Dermis blood vessel endothelial cell (primary cell): ENCODE measurements around the gene MICA. TPM values are rescaled to one million over a fixed set of nuclear protein-coding genes. Genes with fewer than 3 reads are reported as not detected.
"Not testable (repeated sequence)": the region's sequence is repeated elsewhere in the genome, so short reads cannot be mapped to it uniquely, and the experiment has no call there.

Source experiments
- DNase-seq: peaks from one replicate; pipeline ENCODE4 v3.0.0; 2010
- total RNA-seq: library from RNA; depleted of rRNA; stranded (reverse); fragments of >200 nt; gene quantifications from 2 replicates; pipeline ENCODE4 v1.2.3, GENCODE V29; 2014

Gene MICA
- total RNA-seq, 1 donor from 2014 or later: 57.9 TPM

GRCh38 chr6:31383149-31383548, 20.2 kb upstream of the MICA start:
- no peak for DNase-seq

GRCh38 chr6:31385041-31385440, 18.4 kb upstream of the MICA start:
- DNase-seq: no peak

DNA sequence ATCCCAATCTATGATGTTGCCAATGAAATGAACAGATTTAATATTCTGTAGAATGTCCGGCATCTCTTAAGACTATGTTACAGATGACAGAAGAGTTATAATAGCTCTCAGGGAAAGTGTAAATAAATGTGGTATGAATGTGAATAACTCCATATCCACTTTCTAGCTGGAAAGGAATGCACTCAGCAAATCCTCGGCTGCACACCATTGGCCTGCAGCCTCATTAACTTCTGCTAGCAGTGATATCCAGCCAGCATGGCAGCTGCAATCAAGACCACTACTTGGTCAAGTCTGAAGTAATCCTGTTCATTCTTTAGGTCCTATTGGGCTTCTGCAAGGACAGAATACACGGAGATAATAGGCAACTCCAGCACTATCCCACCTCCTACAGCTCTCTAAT, 17.3 kb upstream of the MICA start:
- no peak for DNase-seq

DNA sequence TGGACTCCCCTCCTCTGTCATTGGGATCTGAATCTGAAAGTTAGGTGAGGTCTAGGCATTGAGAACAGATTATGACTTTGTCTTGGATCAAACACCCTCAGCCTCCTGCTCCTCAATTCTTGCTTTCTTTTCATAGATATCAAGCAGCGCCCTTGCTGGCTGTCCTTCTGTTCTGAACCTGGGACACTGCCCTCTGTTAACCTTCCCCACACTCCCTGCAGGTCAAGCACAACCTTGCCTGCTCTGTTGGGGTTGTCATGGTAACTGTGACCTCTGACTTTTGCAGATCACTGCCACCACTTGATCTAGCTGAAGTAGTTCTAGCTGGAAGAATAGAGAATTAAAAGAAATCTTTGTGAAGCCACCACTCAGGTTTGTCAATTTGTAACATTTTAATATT, 16.4 kb upstream of the MICA start:
- DNase-seq: no peak

- not testable (repeated sequence) for DNase-seq
Observed at GRCh38 chr6:31388916-31389801, 14.2 kb upstream of the MICA start.

GRCh38 chr6:31389802-31390132, 13.6 kb upstream of the MICA start:
- DNase-seq: not testable (repeated sequence)

DNA sequence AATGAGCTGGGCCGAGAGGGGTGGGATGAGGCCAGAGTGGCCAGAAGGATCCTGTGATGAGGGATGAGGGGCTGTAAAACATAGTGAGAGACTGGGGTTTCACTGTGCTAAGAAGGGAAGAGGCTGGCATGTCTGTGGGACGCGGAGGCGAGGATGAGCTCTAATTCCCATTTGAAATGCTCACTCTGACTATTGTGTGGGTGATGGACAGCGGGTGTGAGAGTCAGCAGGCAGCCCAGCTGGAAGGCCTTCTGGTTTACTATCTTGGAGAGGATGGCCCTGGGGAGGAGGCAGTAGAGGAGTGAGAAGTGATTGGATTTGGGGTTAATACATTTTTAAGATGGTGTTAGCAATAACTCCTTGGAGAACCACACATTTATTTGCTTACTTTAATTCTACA, 9.5 kb upstream of the MICA start:
- DNase-seq: no peak

DNA sequence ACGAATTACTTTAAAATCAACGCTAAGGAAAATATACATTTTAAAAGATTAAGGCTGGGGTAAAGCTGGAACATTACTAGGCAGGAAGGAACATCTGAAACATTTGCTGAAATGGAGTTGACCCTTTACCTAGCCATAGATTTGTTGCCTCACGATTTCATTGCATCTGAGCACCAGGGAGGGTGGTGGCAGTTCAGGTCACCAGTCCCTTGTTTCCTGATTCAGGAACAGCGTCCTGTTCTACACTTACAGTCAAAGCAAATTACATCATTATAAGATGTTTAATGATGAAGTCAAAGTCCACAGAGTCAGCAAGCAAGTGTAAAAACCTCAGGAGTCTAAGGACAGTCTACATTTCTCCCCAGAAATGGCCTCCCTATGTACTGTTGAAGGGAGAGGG, 9.0 kb upstream of the MICA start:
- DNase-seq: no peak

DNA sequence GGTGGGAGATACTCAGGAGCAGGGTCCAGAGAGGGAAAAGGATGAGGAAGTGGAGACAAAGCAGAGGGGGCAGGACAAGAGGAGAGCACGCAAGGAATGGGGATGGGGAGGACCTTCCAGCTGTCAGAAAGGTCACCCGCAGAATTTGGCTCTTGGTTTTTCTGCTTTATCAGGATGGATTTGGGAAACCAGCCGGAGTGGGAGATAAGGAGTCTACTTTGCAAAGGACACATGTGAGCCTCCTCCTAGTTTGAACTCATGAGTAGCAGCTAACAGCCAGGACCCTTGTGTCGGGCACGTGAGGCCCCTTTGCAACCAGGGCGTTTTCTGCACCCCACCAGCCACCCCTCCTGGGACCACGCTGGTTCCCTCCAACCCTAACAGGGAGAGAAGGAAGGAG, 7.6 kb upstream of the MICA start:
- DNase-seq: no peak

GRCh38 chr6:31396422-31397152, 6.8 kb upstream of the MICA start:
- DNase-seq: peak; percentile 90

DNA sequence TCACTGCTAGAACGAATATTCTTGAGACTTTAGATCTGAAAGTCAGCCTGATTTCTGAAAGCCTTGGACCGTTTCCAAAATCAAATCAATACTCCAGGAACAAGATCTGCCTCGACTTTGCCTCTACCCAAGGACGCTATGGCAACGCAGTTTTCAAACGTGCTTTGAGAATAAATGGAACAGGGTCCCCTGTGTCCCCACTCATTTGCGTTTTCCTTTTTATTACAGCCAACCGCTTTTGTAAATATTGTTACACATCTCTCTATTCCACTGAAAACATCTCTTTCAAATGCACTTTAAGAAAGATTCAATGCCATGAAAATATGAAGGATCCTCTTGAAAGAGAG, 6.3 kb upstream of the MICA start:
- not testable (repeated sequence) for DNase-seq

GRCh38 chr6:31397901-31398525, 5.4 kb upstream of the MICA start:
- no peak for DNase-seq

DNA sequence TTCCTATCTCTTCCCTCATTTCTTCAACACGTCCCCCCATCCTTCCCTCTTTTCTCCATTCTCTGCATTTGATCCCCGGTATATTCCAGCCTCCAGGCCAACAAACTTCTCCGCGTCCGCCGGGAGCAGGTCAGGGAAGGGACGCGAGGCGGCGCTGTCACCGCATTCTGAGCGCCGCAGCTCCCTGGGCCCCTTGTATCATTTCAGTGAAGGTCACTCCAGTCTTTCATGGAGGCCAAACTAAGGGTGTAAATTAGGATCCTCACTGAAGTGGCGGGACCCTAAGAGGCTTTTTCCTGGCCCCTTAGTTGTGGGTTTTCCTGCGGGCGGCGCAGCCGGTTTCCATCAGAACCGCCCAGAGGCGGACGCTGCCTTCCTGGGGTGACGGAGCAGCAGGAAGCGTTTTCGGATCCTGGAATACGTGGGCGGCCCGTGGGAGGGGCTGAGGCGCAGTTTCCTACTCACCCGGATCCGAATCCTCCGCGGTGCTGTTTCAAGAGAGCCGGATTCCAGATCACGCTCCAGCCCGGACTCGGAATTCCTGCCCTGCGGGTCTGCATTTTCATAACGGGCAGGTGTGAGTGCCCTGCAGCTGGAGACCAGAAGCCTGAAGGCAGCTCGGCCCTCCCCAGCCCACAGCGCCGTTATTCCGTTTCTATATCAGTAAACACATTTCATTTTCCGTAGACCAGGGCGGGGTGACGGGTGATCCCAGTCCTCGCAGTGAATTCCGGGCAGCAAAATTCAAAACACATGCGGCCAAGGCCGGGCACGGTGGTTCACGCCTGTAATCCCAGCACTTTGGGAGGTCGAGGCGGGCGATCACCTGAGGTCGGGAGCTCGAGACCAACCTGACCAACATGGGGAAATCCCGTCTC, 3.6 kb upstream of the MICA start:
- DNase-seq: peak; percentile 95

GRCh38 chr6:31400467-31401289, 2.7 kb upstream of the MICA start:
- peak; percentile 59 for DNase-seq

DNA sequence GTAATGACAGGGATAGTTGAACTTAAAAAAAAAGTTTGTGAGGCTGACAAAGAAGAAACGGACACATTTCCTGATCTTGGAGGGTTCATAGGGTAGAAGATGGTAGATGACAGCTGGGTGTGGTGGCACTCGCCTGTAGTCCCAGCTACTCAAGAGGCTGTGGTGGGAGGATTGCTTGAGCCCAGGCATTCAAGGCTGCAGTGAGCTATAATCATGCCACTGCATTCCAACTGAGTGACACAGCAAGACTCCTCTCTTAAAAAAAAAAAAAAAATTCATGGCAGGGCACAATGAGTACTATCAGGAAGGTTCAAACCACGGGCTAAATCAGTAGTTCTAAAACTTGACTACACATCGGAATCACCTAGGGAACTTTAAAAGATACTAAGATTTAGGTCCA, 2.0 kb upstream of the MICA start:
- peak; percentile 73 for DNase-seq

- peak; percentile 38 for DNase-seq
Observed at GRCh38 chr6:31402324-31403282, 792 bp upstream of the MICA start.

DNA sequence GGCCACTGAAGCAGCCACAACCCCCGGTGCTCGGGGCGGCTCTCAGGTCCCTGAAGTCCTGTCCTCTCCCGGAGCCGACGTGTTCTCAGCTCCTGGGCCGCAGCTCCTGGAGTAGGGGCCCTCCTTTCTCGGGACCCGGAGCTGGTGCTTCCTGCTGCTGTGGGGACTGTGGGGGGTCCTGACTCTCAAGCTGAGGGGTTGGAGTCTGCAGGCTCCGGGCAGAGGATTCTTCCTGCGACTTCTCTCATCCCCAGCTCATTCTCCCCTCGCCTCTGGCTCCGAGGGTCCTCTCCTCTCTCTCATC, 618 bp downstream of the MICA start:
- not testable (repeated sequence) for DNase-seq

DNA sequence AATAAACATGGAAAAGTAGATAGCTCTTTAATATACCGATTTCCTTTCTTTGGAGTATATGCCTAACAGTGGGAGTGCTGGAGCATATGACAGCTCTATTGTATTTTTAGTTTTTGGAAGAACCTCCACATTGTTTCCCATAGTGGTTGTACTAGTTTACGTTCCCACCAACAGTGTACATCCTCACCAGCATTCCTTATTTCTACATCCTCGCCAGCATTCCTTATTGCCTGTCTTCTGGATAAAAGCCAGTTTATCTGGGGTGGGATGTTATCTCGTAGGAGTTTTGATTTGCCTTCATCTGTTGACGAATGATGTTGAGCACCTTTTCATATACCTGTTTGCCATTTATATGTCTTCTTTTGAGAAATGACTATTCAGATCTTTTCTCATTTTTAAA, 2.6 kb downstream of the MICA start:
- no peak for DNase-seq

DNA sequence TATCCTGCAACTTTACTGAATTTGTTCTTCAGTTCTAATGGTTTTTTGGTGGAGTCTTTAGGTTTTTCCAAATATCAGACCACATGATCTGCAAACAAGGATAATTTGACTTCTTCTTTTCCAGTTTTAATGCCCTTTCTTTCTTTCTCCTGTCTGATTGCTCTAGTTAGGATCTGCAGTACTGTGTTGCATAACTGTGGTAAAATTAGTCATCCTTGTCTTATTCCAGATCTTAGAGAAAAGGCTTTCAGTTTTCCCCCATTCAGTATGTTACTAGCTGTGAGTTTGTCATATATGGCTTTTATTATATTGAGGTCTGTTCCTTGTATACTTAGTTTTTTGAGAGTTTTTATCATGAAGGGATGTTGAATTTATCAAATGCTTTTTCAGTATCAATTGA, 4.3 kb downstream of the MICA start:
- no peak for DNase-seq

GRCh38 chr6:31412506-31412905, 9.1 kb downstream of the MICA start:
- DNase-seq: no peak
